ENCODE results near the gene JADE3.

Gene JADE3

GRCh38 chrX:46984705-46985104 lies 72.5 kb downstream of the JADE3 start:
- H3K27ac ChIP-seq (ENCODE audit: low read depth, low read length), result no peak overlapping the region
- H3K4me1 ChIP-seq (ENCODE audit: control insufficient read depth in 5 of 5, insufficient read depth in 5 of 5, low read length in 5 of 5), result no peaks in the 10 kb centered on the region
- peaks cover 0 to 3% (median 0%) of the 10 kb centered on the region in 5 donors for H3K36me3 ChIP-seq (ENCODE audit: control insufficient read depth in 5 of 5, insufficient read depth in 5 of 5, low read length in 5 of 5)
- H3K9ac ChIP-seq (ENCODE audit: low read length in 5 of 5), result no peak overlapping the region
- H3K27me3 ChIP-seq (ENCODE audit: control insufficient read depth in 5 of 5, insufficient read depth in 4 of 5, low read length in 5 of 5), result peaks cover 0 to 3% (median 0%) of the 10 kb centered on the region in 5 donors
- no peak overlapping the region for H3K4me3 ChIP-seq (ENCODE audit: low read depth in 1 of 5, low read length in 5 of 5)
- peaks cover 3 to 13% (median 5%) of the 10 kb centered on the region in 5 donors for H3K9me3 ChIP-seq (ENCODE audit: control insufficient read depth in 5 of 5, low read length in 5 of 5)

- Histone ChIP-seq H3K27me3 (ENCODE audit: control insufficient read depth in 5 of 5, insufficient read depth in 4 of 5, low read length in 5 of 5) (peaks cover 0 to 2% (median 0%) of the 10 kb centered on the region in 5 donors), H3K9me3 (ENCODE audit: control insufficient read depth in 5 of 5, low read length in 5 of 5) (peaks cover 0 to 7% (median 5%) of the 10 kb centered on the region in 5 donors), H3K4me3 (ENCODE audit: low read depth in 1 of 5, low read length in 5 of 5) (no peak overlapping the region), H3K36me3 (ENCODE audit: control insufficient read depth in 5 of 5, insufficient read depth in 5 of 5, low read length in 5 of 5) (peaks cover 0 to 3% (median 0%) of the 10 kb centered on the region in 5 donors), H3K27ac (ENCODE audit: low read depth, low read length) (no peak overlapping the region), H3K4me1 (ENCODE audit: control insufficient read depth in 5 of 5, insufficient read depth in 5 of 5, low read length in 5 of 5) (no peaks in the 10 kb centered on the region), H3K9ac (ENCODE audit: low read length in 5 of 5) (no peak overlapping the region)
These were observed 77.3 kb downstream of the JADE3 start for GRCh38 chrX:46989548-46989947.

- H3K9ac ChIP-seq (ENCODE audit: low read length in 5 of 5), result no peak overlapping the region
- H3K36me3 ChIP-seq (ENCODE audit: control insufficient read depth in 5 of 5, insufficient read depth in 5 of 5, low read length in 5 of 5), result peaks cover 0 to 3% (median 0%) of the 10 kb centered on the region in 5 donors
- H3K4me3 ChIP-seq (ENCODE audit: low read depth in 1 of 5, low read length in 5 of 5), result no peak overlapping the region
- peaks cover 0 to 7% (median 5%) of the 10 kb centered on the region in 5 donors for H3K9me3 ChIP-seq (ENCODE audit: control insufficient read depth in 5 of 5, low read length in 5 of 5)
- no peaks in the 10 kb centered on the region for H3K4me1 ChIP-seq (ENCODE audit: control insufficient read depth in 5 of 5, insufficient read depth in 5 of 5, low read length in 5 of 5)
- H3K27ac ChIP-seq (ENCODE audit: low read depth, low read length), result no peak overlapping the region
- H3K27me3 ChIP-seq (ENCODE audit: control insufficient read depth in 5 of 5, insufficient read depth in 4 of 5, low read length in 5 of 5), result peaks cover 0 to 3% (median 0%) of the 10 kb centered on the region in 5 donors
These were observed 79.4 kb downstream of the JADE3 start for GRCh38 chrX:46991664-46992063.

- no peak overlapping the region for H3K27ac ChIP-seq (ENCODE audit: low read depth, low read length)
- peaks cover 0 to 2% (median 0%) of the 10 kb centered on the region in 5 donors for H3K36me3 ChIP-seq (ENCODE audit: control insufficient read depth in 5 of 5, insufficient read depth in 5 of 5, low read length in 5 of 5)
- H3K27me3 ChIP-seq (ENCODE audit: control insufficient read depth in 5 of 5, insufficient read depth in 4 of 5, low read length in 5 of 5), result peaks cover 0 to 3% (median 0%) of the 10 kb centered on the region in 5 donors
- H3K4me1 ChIP-seq (ENCODE audit: control insufficient read depth in 5 of 5, insufficient read depth in 5 of 5, low read length in 5 of 5), result no peaks in the 10 kb centered on the region
- H3K4me3 ChIP-seq (ENCODE audit: low read depth in 1 of 5, low read length in 5 of 5), result no peak overlapping the region
- H3K9ac ChIP-seq (ENCODE audit: low read length in 5 of 5), result no peak overlapping the region
- H3K9me3 ChIP-seq (ENCODE audit: control insufficient read depth in 5 of 5, low read length in 5 of 5), result peaks cover 0 to 7% (median 5%) of the 10 kb centered on the region in 5 donors
These were observed 79.8 kb downstream of the JADE3 start for GRCh38 chrX:46992070-46992469.

- H3K4me1 ChIP-seq (ENCODE audit: control insufficient read depth in 5 of 5, insufficient read depth in 5 of 5, low read length in 5 of 5), result no peaks in the 10 kb centered on the region
- H3K9ac ChIP-seq (ENCODE audit: low read length in 5 of 5), result no peak overlapping the region
- H3K4me3 ChIP-seq (ENCODE audit: low read depth in 1 of 5, low read length in 5 of 5), result no peak overlapping the region
- H3K9me3 ChIP-seq (ENCODE audit: control insufficient read depth in 5 of 5, low read length in 5 of 5), result peaks cover 0 to 13% (median 4%) of the 10 kb centered on the region in 5 donors
- H3K27me3 ChIP-seq (ENCODE audit: control insufficient read depth in 5 of 5, insufficient read depth in 4 of 5, low read length in 5 of 5), result peaks cover 0 to 3% (median 0%) of the 10 kb centered on the region in 5 donors
- peaks cover 0 to 6% (median 0%) of the 10 kb centered on the region in 5 donors for H3K36me3 ChIP-seq (ENCODE audit: control insufficient read depth in 5 of 5, insufficient read depth in 5 of 5, low read length in 5 of 5)
- no peak overlapping the region for H3K27ac ChIP-seq (ENCODE audit: low read depth, low read length)
These were observed 81.9 kb downstream of the JADE3 start for GRCh38 chrX:46994096-46994495.

GRCh38 chrX:47012131-47012530 lies 99.9 kb downstream of the JADE3 start:
- no peaks in the 10 kb centered on the region for H3K4me1 ChIP-seq (ENCODE audit: control insufficient read depth in 5 of 5, insufficient read depth in 5 of 5, low read length in 5 of 5)
- H3K27ac ChIP-seq (ENCODE audit: low read depth, low read length), result no peak overlapping the region
- H3K9me3 ChIP-seq (ENCODE audit: control insufficient read depth in 5 of 5, low read length in 5 of 5), result peaks cover 0 to 2% (median 0%) of the 10 kb centered on the region in 5 donors
- H3K4me3 ChIP-seq (ENCODE audit: low read depth in 1 of 5, low read length in 5 of 5), result no peak overlapping the region
- peaks cover 0 to 9% (median 0%) of the 10 kb centered on the region in 5 donors for H3K27me3 ChIP-seq (ENCODE audit: control insufficient read depth in 5 of 5, insufficient read depth in 4 of 5, low read length in 5 of 5)
- no peaks in the 10 kb centered on the region for H3K36me3 ChIP-seq (ENCODE audit: control insufficient read depth in 5 of 5, insufficient read depth in 5 of 5, low read length in 5 of 5)
- no peak overlapping the region for H3K9ac ChIP-seq (ENCODE audit: low read length in 5 of 5)

GRCh38 chrX:47026198-47026597 lies 114.0 kb downstream of the JADE3 start:
- H3K27me3 ChIP-seq (ENCODE audit: control insufficient read depth in 5 of 5, insufficient read depth in 4 of 5, low read length in 5 of 5), result peaks cover 0 to 3% (median 0%) of the 10 kb centered on the region in 5 donors
- H3K4me3 ChIP-seq (ENCODE audit: low read depth in 1 of 5, low read length in 5 of 5), result no peak overlapping the region
- H3K4me1 ChIP-seq (ENCODE audit: control insufficient read depth in 5 of 5, insufficient read depth in 5 of 5, low read length in 5 of 5), result no peaks in the 10 kb centered on the region
- peaks cover 0 to 7% (median 0%) of the 10 kb centered on the region in 5 donors for H3K36me3 ChIP-seq (ENCODE audit: control insufficient read depth in 5 of 5, insufficient read depth in 5 of 5, low read length in 5 of 5)
- H3K27ac ChIP-seq (ENCODE audit: low read depth, low read length), result no peak overlapping the region
- H3K9ac ChIP-seq (ENCODE audit: low read length in 5 of 5), result no peak overlapping the region
- H3K9me3 ChIP-seq (ENCODE audit: control insufficient read depth in 5 of 5, low read length in 5 of 5), result no peaks in the 10 kb centered on the region

- peaks cover 0 to 3% (median 0%) of the 10 kb centered on the region in 5 donors for H3K27me3 ChIP-seq (ENCODE audit: control insufficient read depth in 5 of 5, insufficient read depth in 4 of 5, low read length in 5 of 5)
- H3K4me3 ChIP-seq (ENCODE audit: low read depth in 1 of 5, low read length in 5 of 5), result no peak overlapping the region
- no peaks in the 10 kb centered on the region for H3K4me1 ChIP-seq (ENCODE audit: control insufficient read depth in 5 of 5, insufficient read depth in 5 of 5, low read length in 5 of 5)
- H3K36me3 ChIP-seq (ENCODE audit: control insufficient read depth in 5 of 5, insufficient read depth in 5 of 5, low read length in 5 of 5), result peaks cover 0 to 7% (median 0%) of the 10 kb centered on the region in 5 donors
- H3K9ac ChIP-seq (ENCODE audit: low read length in 5 of 5), result no peak overlapping the region
- H3K9me3 ChIP-seq (ENCODE audit: control insufficient read depth in 5 of 5, low read length in 5 of 5), result no peaks in the 10 kb centered on the region
- H3K27ac ChIP-seq (ENCODE audit: low read depth, low read length), result no peak overlapping the region
These were observed 118.1 kb downstream of the JADE3 start for GRCh38 chrX:47030339-47030738.

GRCh38 chrX:47047989-47048388 lies 135.8 kb downstream of the JADE3 start:
- no peaks in the 10 kb centered on the region for H3K4me1 ChIP-seq (ENCODE audit: control insufficient read depth in 5 of 5, insufficient read depth in 5 of 5, low read length in 5 of 5)
- H3K36me3 ChIP-seq (ENCODE audit: control insufficient read depth in 5 of 5, insufficient read depth in 5 of 5, low read length in 5 of 5), result no peaks in the 10 kb centered on the region
- H3K9me3 ChIP-seq (ENCODE audit: control insufficient read depth in 5 of 5, low read length in 5 of 5), result peaks cover 0 to 3% (median 0%) of the 10 kb centered on the region in 5 donors
- H3K27me3 ChIP-seq (ENCODE audit: control insufficient read depth in 5 of 5, insufficient read depth in 4 of 5, low read length in 5 of 5), result no peaks in the 10 kb centered on the region
- H3K27ac ChIP-seq (ENCODE audit: low read depth, low read length), result no peak overlapping the region
- H3K4me3 ChIP-seq (ENCODE audit: low read depth in 1 of 5, low read length in 5 of 5), result no peak overlapping the region
- H3K9ac ChIP-seq (ENCODE audit: low read length in 5 of 5), result no peak overlapping the region

GRCh38 chrX:47059142-47059874 lies 147.1 kb downstream of the JADE3 start:
- H3K4me3 ChIP-seq (ENCODE audit: low read depth in 1 of 5, low read length in 5 of 5), result no peak overlapping the region
- H3K4me1 ChIP-seq (ENCODE audit: control insufficient read depth in 5 of 5, insufficient read depth in 5 of 5, low read length in 5 of 5), result no peaks in the 10 kb centered on the region
- no peak overlapping the region for H3K9ac ChIP-seq (ENCODE audit: low read length in 5 of 5)
- H3K27me3 ChIP-seq (ENCODE audit: control insufficient read depth in 5 of 5, insufficient read depth in 4 of 5, low read length in 5 of 5), result peaks cover 0 to 25% (median 7%) of the 10 kb centered on the region in 5 donors
- H3K9me3 ChIP-seq (ENCODE audit: control insufficient read depth in 5 of 5, low read length in 5 of 5), result no peaks in the 10 kb centered on the region
- peaks cover 0 to 16% (median 7%) of the 10 kb centered on the region in 5 donors for H3K36me3 ChIP-seq (ENCODE audit: control insufficient read depth in 5 of 5, insufficient read depth in 5 of 5, low read length in 5 of 5)
- no peak overlapping the region for H3K27ac ChIP-seq (ENCODE audit: low read depth, low read length)
